OCI-LY7 (cell line): ENCODE measurements around the gene ANKRD30B. TPM values are rescaled to one million over a fixed set of nuclear protein-coding genes. Genes with fewer than 3 reads are reported as not detected.
"Not testable (repeated sequence)": the region's sequence is repeated elsewhere in the genome, so short reads cannot be mapped to it uniquely, and the experiment has no call there.

Source experiments
- BruUV-seq: library from RNA; stranded (reverse); fragments of 400-500 nt; replicated peaks from 2 replicates; lab custom pipeline; 2021; lab: Mats Ljungman, UMichigan
- CTCF ChIA-PET: fragments of 300-600 bp; sonication (Branson Sonifier 250); formaldehyde crosslinking; loops from one replicate; lab custom pipeline; 2022; ENCODE audit warnings: antibody characterized with exemption; ENCODE audit not compliant: unreplicated experiment; lab: Charles Lee
- POLR2A ChIA-PET: fragments of 300-600 bp; sonication (Branson Sonifier 250); formaldehyde crosslinking; loops from one replicate; lab custom pipeline; 2022; ENCODE audit warnings: antibody characterized with exemption; lab: Charles Lee
- DNase-seq: peaks from one replicate; pipeline ENCODE4 v3.0.0-alpha.2; 2015; ENCODE audit warnings: low spot score
- H2AFZ ChIP-seq: fragments of 200-600 bp; sonication (generic), shearing (Covaris generic); 2 replicates; pipeline ENCODE4 v1.6.1; 2014; ENCODE audit warnings: mild to moderate bottlenecking, antibody characterized with exemption, low read length, moderate library complexity
- H3K27ac ChIP-seq: fragments of 200-600 bp; sonication (generic); 2 replicates; pipeline ENCODE4 v1.5.1; 2014; ENCODE audit warnings: mixed run types, low read depth, mild to moderate bottlenecking, moderate library complexity, low read length, inconsistent platforms; ENCODE audit not compliant: poor library complexity, severe bottlenecking
- H3K36me3 ChIP-seq: fragments of 200-600 bp; sonication (generic); 2 replicates; pipeline ENCODE4 v1.6.1; 2014; ENCODE audit warnings: mild to moderate bottlenecking, antibody characterized with exemption, low read length, moderate library complexity, mixed read lengths; ENCODE audit not compliant: insufficient read depth
- H3K4me1 ChIP-seq: fragments of 200-600 bp; sonication (generic); 2 replicates; pipeline ENCODE4 v1.5.1; 2014; ENCODE audit warnings: mild to moderate bottlenecking, low read length; ENCODE audit not compliant: insufficient read depth, poor library complexity, severe bottlenecking
- H3K4me2 ChIP-seq: fragments of 200-600 bp; sonication (generic); 2 replicates; pipeline ENCODE4 v1.6.1; 2014; ENCODE audit warnings: mild to moderate bottlenecking, low read length
- H3K4me3 ChIP-seq: fragments of 200-600 bp; sonication (generic); 2 replicates; pipeline ENCODE4 v1.5.1; 2014; ENCODE audit warnings: mild to moderate bottlenecking, low read depth, low read length; ENCODE audit not compliant: poor library complexity, severe bottlenecking
- H3K79me2 ChIP-seq: fragments of 200-600 bp; sonication (generic); 2 replicates; pipeline ENCODE4 v1.6.1; 2016; ENCODE audit warnings: low read depth, mild to moderate bottlenecking, low read length, moderate library complexity, mixed read lengths; ENCODE audit not compliant: insufficient read depth
- H3K9me2 ChIP-seq: fragments of 200-600 bp; sonication (generic); 2 replicates; pipeline ENCODE4 v1.6.1; 2016; ENCODE audit warnings: mild to moderate bottlenecking, low read length, mixed read lengths; ENCODE audit not compliant: insufficient read depth
- H3K9me3 ChIP-seq: fragments of 200-600 bp; sonication (generic); 2 replicates; pipeline ENCODE4 v1.6.1; 2014; ENCODE audit warnings: mild to moderate bottlenecking, mixed run types, low read length, mixed read lengths
- H4K20me1 ChIP-seq: fragments of 200-600 bp; sonication (generic); 2 replicates; pipeline ENCODE4 v1.6.1; 2014; ENCODE audit warnings: mild to moderate bottlenecking, antibody characterized with exemption, low read length, moderate library complexity, mixed read lengths; ENCODE audit not compliant: insufficient read depth
- intact Hi-C: fragments of 100-400 bp; cut with micrococcal nuclease; formaldehyde crosslinking; loops from one replicate; pipeline ENCODE4 v1.10.0; 2022; ENCODE audit not compliant: unreplicated experiment
- total RNA-seq, 2 experiments: library from RNA; depleted of rRNA in 1 of 2; stranded (reverse); fragments of >200 nt in 1 of 2; shearing (Covaris generic) in 1 of 2; gene quantifications; 2 replicates each; pipeline ENCODE4 v1.2.3, GENCODE V29; 2014 to 2022

Gene ANKRD30B
- total RNA-seq, 2 experiments from 2014 or later: not detected

GRCh38 chr18:14856256-14856655 lies 108.3 kb downstream of the ANKRD30B start:
- H3K27ac ChIP-seq, H3K9me3 ChIP-seq, CTCF ChIA-PET, H3K9me2 ChIP-seq, H3K36me3 ChIP-seq, H3K79me2 ChIP-seq, intact Hi-C loops, H4K20me1 ChIP-seq, BruUV-seq, H3K4me2 ChIP-seq, H3K4me1 ChIP-seq, H3K4me3 ChIP-seq, POLR2A ChIA-PET, DNase-seq, H2AFZ ChIP-seq: not testable (repeated sequence)

- DNase-seq, H3K27ac ChIP-seq, H3K36me3 ChIP-seq, H3K4me3 ChIP-seq, H3K9me3 ChIP-seq, H2AFZ ChIP-seq, H3K4me1 ChIP-seq, H3K9me2 ChIP-seq, H3K79me2 ChIP-seq, CTCF ChIA-PET, intact Hi-C loops, BruUV-seq, H4K20me1 ChIP-seq, H3K4me2 ChIP-seq, POLR2A ChIA-PET: not testable (repeated sequence)
Observed at GRCh38 chr18:14858514-14858913, 110.5 kb downstream of the ANKRD30B start.

GRCh38 chr18:14859995-14860394 lies 112.0 kb downstream of the ANKRD30B start:
- CTCF ChIA-PET, POLR2A ChIA-PET, BruUV-seq, intact Hi-C loops, H3K4me2 ChIP-seq, H4K20me1 ChIP-seq, H2AFZ ChIP-seq, H3K4me1 ChIP-seq, H3K36me3 ChIP-seq, H3K4me3 ChIP-seq, H3K27ac ChIP-seq, H3K9me3 ChIP-seq, DNase-seq, H3K9me2 ChIP-seq, H3K79me2 ChIP-seq: not testable (repeated sequence)

DNA sequence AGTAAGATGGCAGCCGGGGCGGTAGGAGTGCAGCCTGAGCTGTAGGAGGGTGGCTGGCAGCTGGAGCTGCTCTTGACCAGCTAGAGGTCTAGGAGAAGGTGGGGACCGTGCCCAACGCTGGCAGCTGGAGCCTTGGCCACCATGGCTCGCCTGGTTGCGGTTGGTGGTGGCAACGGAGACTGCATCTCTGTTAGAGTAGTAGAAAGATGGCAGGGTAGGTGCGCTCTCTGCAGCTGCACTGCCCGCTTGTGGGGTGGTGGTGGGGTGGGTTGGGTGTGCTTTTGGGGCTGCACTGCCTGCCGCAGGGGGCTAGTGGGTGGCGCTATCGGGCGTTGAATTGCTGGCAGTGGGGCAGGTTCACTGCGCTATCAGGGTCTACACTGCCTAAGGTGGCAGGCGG lies 118.5 kb downstream of the ANKRD30B start:
- H3K27ac ChIP-seq, H3K4me2 ChIP-seq, H3K4me3 ChIP-seq, H3K79me2 ChIP-seq, H3K9me2 ChIP-seq, H2AFZ ChIP-seq, H3K4me1 ChIP-seq, DNase-seq, intact Hi-C loops, POLR2A ChIA-PET, CTCF ChIA-PET, BruUV-seq, H3K9me3 ChIP-seq, H4K20me1 ChIP-seq, H3K36me3 ChIP-seq: not testable (repeated sequence)

DNA sequence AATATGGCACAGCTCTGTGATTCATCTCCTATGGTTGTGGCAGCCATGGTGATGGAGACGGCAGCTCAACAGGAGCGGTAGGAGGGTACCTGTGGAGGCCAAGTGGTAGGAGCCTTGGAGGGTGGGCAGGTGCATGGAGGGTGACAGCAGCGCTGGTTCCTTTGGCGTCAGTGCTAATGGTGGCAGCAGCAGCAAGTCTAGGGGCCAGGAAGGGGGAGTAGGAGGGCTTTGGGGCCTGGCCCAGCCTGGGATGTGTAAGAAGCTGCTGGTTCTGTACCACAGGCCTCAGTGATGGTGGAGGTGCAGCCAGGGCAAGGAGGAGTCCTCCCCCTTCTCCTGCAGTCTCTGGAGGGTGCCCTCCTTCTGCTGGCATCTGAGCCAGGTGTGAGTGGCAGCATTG lies 120.0 kb downstream of the ANKRD30B start:
- H3K9me2 ChIP-seq, H3K79me2 ChIP-seq, H3K27ac ChIP-seq, DNase-seq, POLR2A ChIA-PET, H3K4me3 ChIP-seq, H3K9me3 ChIP-seq, intact Hi-C loops, CTCF ChIA-PET, H4K20me1 ChIP-seq, H3K4me1 ChIP-seq, H3K4me2 ChIP-seq, BruUV-seq, H2AFZ ChIP-seq, H3K36me3 ChIP-seq: not testable (repeated sequence)
